ENCODE data around the gene MMEL1.
"Not testable (repeated sequence)": the region's sequence is repeated elsewhere in the genome, so short reads cannot be mapped to it uniquely, and the experiment has no call there.

The MMEL1 gene

DNA sequence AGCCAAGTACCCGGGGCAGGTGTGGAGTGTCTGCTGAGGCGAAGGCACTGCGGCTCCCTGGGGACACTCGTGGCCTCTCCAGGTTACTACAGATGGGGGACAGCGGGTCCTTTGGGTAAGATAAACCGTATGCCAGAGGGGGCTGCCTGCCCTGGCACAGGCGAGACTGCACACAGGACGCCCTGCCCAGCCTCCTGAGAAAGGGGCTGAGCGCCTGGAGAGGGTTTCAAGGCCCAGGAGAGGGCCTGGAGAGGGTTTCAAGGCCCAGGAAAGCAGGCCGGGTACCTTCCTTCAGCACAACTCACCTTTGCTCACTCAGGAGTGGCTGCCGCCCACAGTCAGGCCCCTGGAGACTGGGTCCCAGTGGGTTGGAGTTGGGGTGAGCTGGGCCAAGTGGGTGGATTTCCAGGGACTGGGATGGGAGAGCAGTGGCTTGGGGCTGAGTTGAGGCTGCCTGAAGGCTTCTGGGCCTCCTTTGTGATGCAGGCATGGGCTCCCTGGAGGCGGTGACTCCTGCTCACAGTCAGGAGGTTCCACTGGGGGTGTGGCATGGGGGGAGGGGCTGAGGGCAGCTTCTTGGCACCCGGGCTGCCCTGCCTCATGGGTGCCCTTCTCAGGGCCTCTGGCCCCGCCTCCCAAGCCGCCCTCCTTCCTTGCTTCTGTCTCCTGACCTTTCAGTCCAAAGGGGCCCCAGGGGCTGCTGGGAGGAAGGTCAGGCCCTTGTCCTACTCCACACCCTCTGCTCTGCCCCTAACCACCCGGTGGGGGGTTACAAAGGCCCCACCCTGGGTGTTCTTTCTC, at the start of gene MMEL1:
MMEL1 (minus strand) TSS at position 456 of the 801 bp plus-strand sequence. CDS start 3,532 bp downstream, outside the sequence.
- H3K9me3 ChIP-seq (ENCODE audit: low read length), result no peaks in the 10 kb centered on the region
- no peak within 1 kb of the TSS for H3K4me3 ChIP-seq (ENCODE audit: low read depth in 1 of 2, low read length in 2 of 2)
- H3K27ac ChIP-seq (ENCODE audit: low read depth, low read length), result no peak within 1 kb of the TSS
- peaks cover 25 to 81% of the 10 kb centered on the region in 2 donors for H3K27me3 ChIP-seq (ENCODE audit: control insufficient read depth in 1 of 2, insufficient read depth in 2 of 2, low read length in 2 of 2)
- no peak within 1 kb of the TSS for H3K9ac ChIP-seq (ENCODE audit: low read length)
- no peaks in the 10 kb centered on the region for H3K36me3 ChIP-seq (ENCODE audit: insufficient read depth, low read length)
- no peaks in the 10 kb centered on the region for H3K4me1 ChIP-seq (ENCODE audit: insufficient read depth, low read length)

- not testable (repeated sequence) for H3K27ac ChIP-seq (ENCODE audit: low read depth, low read length); H3K27me3 ChIP-seq (ENCODE audit: control insufficient read depth in 1 of 2, insufficient read depth in 2 of 2, low read length in 2 of 2); H3K9ac ChIP-seq (ENCODE audit: low read length); H3K9me3 ChIP-seq (ENCODE audit: low read length); H3K4me3 ChIP-seq (ENCODE audit: low read depth in 1 of 2, low read length in 2 of 2); H3K36me3 ChIP-seq (ENCODE audit: insufficient read depth, low read length); H3K4me1 ChIP-seq (ENCODE audit: insufficient read depth, low read length)
Observed at GRCh38 chr1:2676726-2677125, 43.9 kb upstream of the MMEL1 start.

GRCh38 chr1:2671656-2672055, 38.8 kb upstream of the MMEL1 start:
- not testable (repeated sequence) for H3K27ac ChIP-seq (ENCODE audit: low read depth, low read length); H3K36me3 ChIP-seq (ENCODE audit: insufficient read depth, low read length); H3K4me3 ChIP-seq (ENCODE audit: low read depth in 1 of 2, low read length in 2 of 2); H3K9me3 ChIP-seq (ENCODE audit: low read length); H3K4me1 ChIP-seq (ENCODE audit: insufficient read depth, low read length); H3K9ac ChIP-seq (ENCODE audit: low read length); H3K27me3 ChIP-seq (ENCODE audit: control insufficient read depth in 1 of 2, insufficient read depth in 2 of 2, low read length in 2 of 2)

- H3K9ac ChIP-seq (ENCODE audit: low read length); H3K36me3 ChIP-seq (ENCODE audit: insufficient read depth, low read length); H3K4me1 ChIP-seq (ENCODE audit: insufficient read depth, low read length): not testable (repeated sequence)
Observed at GRCh38 chr1:2659806-2660205, 27.0 kb upstream of the MMEL1 start.

DNA sequence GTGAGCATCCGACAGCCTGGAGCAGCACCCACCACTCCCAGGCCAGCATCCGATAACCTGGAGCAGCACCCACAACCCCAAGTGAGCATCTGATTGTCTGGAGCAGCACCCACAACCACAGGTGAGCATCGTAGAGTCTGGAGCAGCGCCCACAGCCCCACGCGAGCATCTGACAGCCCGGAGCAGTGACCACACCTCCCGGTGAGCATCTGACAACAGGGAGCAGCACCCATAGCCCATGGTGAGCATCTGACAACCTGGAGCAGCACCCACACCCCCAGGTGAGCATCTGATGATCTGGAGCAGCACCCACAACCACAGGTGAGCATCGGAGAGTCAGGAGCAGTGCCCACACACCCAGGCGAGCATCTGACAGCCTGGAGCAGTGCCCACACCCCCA, 25.1 kb upstream of the MMEL1 start:
- not testable (repeated sequence) for H3K9me3 ChIP-seq (ENCODE audit: low read length); H3K36me3 ChIP-seq (ENCODE audit: insufficient read depth, low read length); H3K4me3 ChIP-seq (ENCODE audit: low read depth in 1 of 2, low read length in 2 of 2); H3K9ac ChIP-seq (ENCODE audit: low read length); H3K27ac ChIP-seq (ENCODE audit: low read depth, low read length); H3K4me1 ChIP-seq (ENCODE audit: insufficient read depth, low read length)
- peaks cover 0 to 13% of the 10 kb centered on the region in 2 donors for H3K27me3 ChIP-seq (ENCODE audit: control insufficient read depth in 1 of 2, insufficient read depth in 2 of 2, low read length in 2 of 2)

More at GRCh38 chr1:2659806-2660205, 27.0 kb upstream of the MMEL1 start:
- H3K27me3 ChIP-seq (ENCODE audit: control insufficient read depth in 1 of 2, insufficient read depth in 2 of 2, low read length in 2 of 2); H3K4me3 ChIP-seq (ENCODE audit: low read depth in 1 of 2, low read length in 2 of 2); H3K9me3 ChIP-seq (ENCODE audit: low read length); H3K27ac ChIP-seq (ENCODE audit: low read depth, low read length): not testable (repeated sequence)

GRCh38 chr1:2657124-2657523, 24.3 kb upstream of the MMEL1 start:
- H3K36me3 ChIP-seq (ENCODE audit: insufficient read depth, low read length); H3K4me3 ChIP-seq (ENCODE audit: low read depth in 1 of 2, low read length in 2 of 2); H3K4me1 ChIP-seq (ENCODE audit: insufficient read depth, low read length); H3K9ac ChIP-seq (ENCODE audit: low read length); H3K9me3 ChIP-seq (ENCODE audit: low read length); H3K27ac ChIP-seq (ENCODE audit: low read depth, low read length): not testable (repeated sequence)
- peaks cover 0 to 13% of the 10 kb centered on the region in 2 donors for H3K27me3 ChIP-seq (ENCODE audit: control insufficient read depth in 1 of 2, insufficient read depth in 2 of 2, low read length in 2 of 2)

- H3K4me3 ChIP-seq (ENCODE audit: low read depth in 1 of 2, low read length in 2 of 2); H3K36me3 ChIP-seq (ENCODE audit: insufficient read depth, low read length); H3K9ac ChIP-seq (ENCODE audit: low read length); H3K27ac ChIP-seq (ENCODE audit: low read depth, low read length); H3K9me3 ChIP-seq (ENCODE audit: low read length); H3K4me1 ChIP-seq (ENCODE audit: insufficient read depth, low read length): not testable (repeated sequence)
- peaks cover 0 to 13% of the 10 kb centered on the region in 2 donors for H3K27me3 ChIP-seq (ENCODE audit: control insufficient read depth in 1 of 2, insufficient read depth in 2 of 2, low read length in 2 of 2)
Observed at GRCh38 chr1:2655598-2656434, 23.0 kb upstream of the MMEL1 start.

- not testable (repeated sequence) for H3K36me3 ChIP-seq (ENCODE audit: insufficient read depth, low read length); H3K4me1 ChIP-seq (ENCODE audit: insufficient read depth, low read length); H3K9me3 ChIP-seq (ENCODE audit: low read length); H3K9ac ChIP-seq (ENCODE audit: low read length); H3K4me3 ChIP-seq (ENCODE audit: low read depth in 1 of 2, low read length in 2 of 2); H3K27ac ChIP-seq (ENCODE audit: low read depth, low read length)
- H3K27me3 ChIP-seq (ENCODE audit: control insufficient read depth in 1 of 2, insufficient read depth in 2 of 2, low read length in 2 of 2), result peaks cover 0 to 13% of the 10 kb centered on the region in 2 donors
Observed at GRCh38 chr1:2654443-2654948, 21.7 kb upstream of the MMEL1 start.

DNA sequence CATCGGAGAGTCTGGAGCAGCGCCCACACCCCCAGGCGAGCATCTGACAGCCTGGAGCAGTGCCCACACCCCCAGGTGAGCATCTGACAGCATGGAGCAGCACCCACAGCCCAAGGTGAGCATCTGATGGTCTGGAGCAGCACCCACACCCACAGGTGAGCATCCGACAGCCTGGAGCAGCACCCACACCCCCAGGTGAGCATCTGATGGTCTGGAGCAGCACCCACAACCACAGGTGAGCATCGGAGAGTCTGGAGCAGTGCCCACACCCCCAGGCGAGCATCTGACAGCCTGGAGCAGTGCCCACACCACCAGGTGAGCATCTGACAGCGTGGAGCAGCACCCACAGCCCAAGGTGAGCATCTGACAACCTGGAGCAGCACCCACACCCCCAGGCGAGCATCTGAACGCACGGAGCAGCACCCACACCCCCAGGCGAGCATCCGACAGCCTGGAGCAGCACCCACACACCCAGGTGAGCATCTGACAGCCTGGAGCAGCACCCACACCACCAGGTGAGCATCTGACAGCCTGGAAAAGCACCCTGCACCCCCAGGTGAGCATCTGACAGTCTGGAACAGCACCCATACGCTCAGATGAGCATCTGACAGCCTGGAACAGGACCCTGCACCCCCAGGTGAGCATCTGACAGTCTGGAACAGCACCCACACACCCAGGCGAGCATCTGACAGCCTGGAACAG, 21.1 kb upstream of the MMEL1 start:
- H3K9me3 ChIP-seq (ENCODE audit: low read length); H3K9ac ChIP-seq (ENCODE audit: low read length); H3K4me3 ChIP-seq (ENCODE audit: low read depth in 1 of 2, low read length in 2 of 2); H3K36me3 ChIP-seq (ENCODE audit: insufficient read depth, low read length); H3K27ac ChIP-seq (ENCODE audit: low read depth, low read length); H3K4me1 ChIP-seq (ENCODE audit: insufficient read depth, low read length): not testable (repeated sequence)
- H3K27me3 ChIP-seq (ENCODE audit: control insufficient read depth in 1 of 2, insufficient read depth in 2 of 2, low read length in 2 of 2), result peaks cover 0 to 13% of the 10 kb centered on the region in 2 donors

GRCh38 chr1:2652926-2653571, 20.2 kb upstream of the MMEL1 start:
- H3K27ac ChIP-seq (ENCODE audit: low read depth, low read length); H3K4me3 ChIP-seq (ENCODE audit: low read depth in 1 of 2, low read length in 2 of 2); H3K4me1 ChIP-seq (ENCODE audit: insufficient read depth, low read length); H3K9ac ChIP-seq (ENCODE audit: low read length); H3K36me3 ChIP-seq (ENCODE audit: insufficient read depth, low read length); H3K9me3 ChIP-seq (ENCODE audit: low read length): not testable (repeated sequence)
- H3K27me3 ChIP-seq (ENCODE audit: control insufficient read depth in 1 of 2, insufficient read depth in 2 of 2, low read length in 2 of 2), result peaks cover 0 to 13% of the 10 kb centered on the region in 2 donors
